Mesothelial cell of epicardium (in vitro differentiated cells): ENCODE data around the gene PDGFB. TPM values are rescaled to one million over a fixed set of nuclear protein-coding genes. Genes with fewer than 3 reads are reported as not detected.
A peak's percentile ranks its signal among the peaks of the same experiment; 100 is the strongest.

Experiments used
- DNase-seq, 2 experiments: peaks; one replicate each; pipeline ENCODE4 v3.0.0; 2021; ENCODE audit warnings: low spot score in 2 of 2; ENCODE audit not compliant: unreplicated experiment in 2 of 2
- H3K27ac Mint-ChIP-seq: 2 replicates; pipeline ENCODE4 v1.8.0; 2021; ENCODE audit warnings: mixed read lengths
- H3K27me3 Mint-ChIP-seq: 2 replicates; pipeline ENCODE4 v1.8.0; 2021; ENCODE audit warnings: low read depth, mixed read lengths
- H3K36me3 Mint-ChIP-seq: 2 replicates; pipeline ENCODE4 v1.8.0; 2021; ENCODE audit warnings: mixed read lengths
- H3K4me1 Mint-ChIP-seq: 2 replicates; pipeline ENCODE4 v1.8.0; 2021; ENCODE audit warnings: mixed read lengths
- H3K4me3 Mint-ChIP-seq: 2 replicates; pipeline ENCODE4 v1.8.0; 2021; ENCODE audit warnings: mild to moderate bottlenecking, moderate library complexity, mixed read lengths
- H3K9me3 Mint-ChIP-seq: 2 replicates; pipeline ENCODE4 v1.8.0; 2021; ENCODE audit warnings: mixed read lengths
- CTCF ChIP-seq: fragments of 200-600 bp; sonication (generic); IDR thresholded peaks from one replicate; pipeline ENCODE4 v1.5.0; 2021; ENCODE audit warnings: antibody characterized with exemption; ENCODE audit not compliant: unreplicated experiment
- total RNA-seq: library from RNA; stranded (reverse); gene quantifications from 3 replicates; pipeline ENCODE4 v1.2.1, GENCODE V29; 2021

The PDGFB gene
- total RNA-seq, 1 donor from 2014 or later: 14.7 TPM

GRCh38 chr22:39247361-39247760 is 2.6 kb upstream of the PDGFB start:
- no peaks in the 10 kb centered on the region for H3K9me3 Mint-ChIP-seq
- H3K27me3 Mint-ChIP-seq: peaks cover 29% of the 10 kb centered on the region
- H3K27ac Mint-ChIP-seq: no peak overlapping the region
- no peak for DNase-seq
- peaks cover 7% of the 10 kb centered on the region for H3K4me1 Mint-ChIP-seq
- no peak overlapping the region for H3K4me3 Mint-ChIP-seq
- no peak for TF ChIP-seq CTCF
- no peaks in the 10 kb centered on the region for H3K36me3 Mint-ChIP-seq

GRCh38 chr22:39246690-39247332 is 2.0 kb upstream of the PDGFB start:
- H3K4me3 Mint-ChIP-seq: no peak overlapping the region
- H3K27me3 Mint-ChIP-seq: peaks cover 29% of the 10 kb centered on the region
- H3K9me3 Mint-ChIP-seq: no peaks in the 10 kb centered on the region
- no peak for TF ChIP-seq CTCF
- DNase-seq: no peak
- no peaks in the 10 kb centered on the region for H3K36me3 Mint-ChIP-seq
- H3K27ac Mint-ChIP-seq: no peak overlapping the region
- peaks cover 7% of the 10 kb centered on the region for H3K4me1 Mint-ChIP-seq

GRCh38 chr22:39246217-39246616 is 1.4 kb upstream of the PDGFB start:
- no peak for TF ChIP-seq CTCF
- peaks cover 34% of the 10 kb centered on the region for H3K27me3 Mint-ChIP-seq
- no peak overlapping the region for H3K27ac Mint-ChIP-seq
- no peak for DNase-seq
- H3K36me3 Mint-ChIP-seq: no peaks in the 10 kb centered on the region
- H3K4me3 Mint-ChIP-seq: peak overlapping the region; percentile 64
- H3K9me3 Mint-ChIP-seq: no peaks in the 10 kb centered on the region
- H3K4me1 Mint-ChIP-seq: peaks cover 12% of the 10 kb centered on the region

GRCh38 chr22:39245130-39246039 is 603 bp upstream of the PDGFB start:
- Mint-ChIP-seq H3K27ac (no peak overlapping the region), H3K36me3 (no peaks in the 10 kb centered on the region), H3K9me3 (no peaks in the 10 kb centered on the region), H3K4me1 (peaks cover 21% of the 10 kb centered on the region), H3K27me3 (peaks cover 35% of the 10 kb centered on the region), H3K4me3 (peak overlapping the region; percentile 78)
- no peak for TF ChIP-seq CTCF
- DNase-seq: no peak

- peak overlapping the region; percentile 82 for H3K4me3 Mint-ChIP-seq
- H3K27me3 Mint-ChIP-seq: peaks cover 35% of the 10 kb centered on the region
- DNase-seq: peak in 1 of 2 experiments; percentile 55
- no peak for TF ChIP-seq CTCF
- H3K36me3 Mint-ChIP-seq: no peaks in the 10 kb centered on the region
- no peaks in the 10 kb centered on the region for H3K9me3 Mint-ChIP-seq
- H3K27ac Mint-ChIP-seq: peak overlapping the region; percentile 88
- H3K4me1 Mint-ChIP-seq: peaks cover 32% of the 10 kb centered on the region
Observed at GRCh38 chr22:39244136-39244495, 666 bp downstream of the PDGFB start.
